Neuronal stem cell (in vitro differentiated cells): ENCODE results near the gene GCLC. TPM values are rescaled to one million over a fixed set of nuclear protein-coding genes. Genes with fewer than 3 reads are reported as not detected.

Experiments
- DNase-seq: peaks from one replicate; pipeline ENCODE4 v3.0.0-alpha.2; 2013; ENCODE audit warnings: low spot score
- H2AFZ ChIP-seq: one replicate; pipeline ENCODE4 v1.6.1; 2013; ENCODE audit warnings: mild to moderate bottlenecking, low read length, inconsistent platforms
- H2AK5ac ChIP-seq: 2 replicates; pipeline ENCODE4 v1.6.1; 2013; ENCODE audit warnings: low read depth, mild to moderate bottlenecking, inconsistent platforms, low read length, moderate library complexity, mixed read lengths
- H2BK120ac ChIP-seq: 2 replicates; pipeline ENCODE4 v1.6.1; 2013; ENCODE audit warnings: low read depth, mild to moderate bottlenecking, inconsistent platforms, low read length, moderate library complexity, mixed read lengths
- H2BK12ac ChIP-seq: one replicate; pipeline ENCODE4 v1.6.1; 2013; ENCODE audit warnings: low read length, inconsistent platforms
- H2BK15ac ChIP-seq: 2 replicates; pipeline ENCODE4 v1.6.1; 2013; ENCODE audit warnings: mild to moderate bottlenecking, low read length, inconsistent platforms, mixed read lengths
- H2BK5ac ChIP-seq: one replicate; pipeline ENCODE4 v1.6.1; 2013; ENCODE audit warnings: inconsistent platforms, mild to moderate bottlenecking, low read length, moderate library complexity
- H3K14ac ChIP-seq: one replicate; pipeline ENCODE4 v1.6.1; 2013; ENCODE audit warnings: low read length, inconsistent platforms
- H3K18ac ChIP-seq: 2 replicates; pipeline ENCODE4 v1.6.1; 2013; ENCODE audit warnings: low read length, inconsistent platforms
- H3K23ac ChIP-seq: 2 replicates; pipeline ENCODE4 v1.6.1; 2013; ENCODE audit warnings: low read depth, mild to moderate bottlenecking, mixed read lengths, low read length, inconsistent platforms; ENCODE audit not compliant: poor library complexity
- H3K27ac ChIP-seq: replicated peaks from 3 replicates; pipeline ENCODE4 v1.5.1; 2013; ENCODE audit warnings: low read length, inconsistent platforms
- H3K27me3 ChIP-seq, 3 experiments: 2 replicates each; pipeline ENCODE4 v1.6.1; 2013; ENCODE audit warnings: low read length in 3 of 3, mild to moderate bottlenecking in 2 of 3, inconsistent platforms in 1 of 3, low read depth in 1 of 3, mixed read lengths in 1 of 3, moderate library complexity in 1 of 3; ENCODE audit not compliant: control insufficient read depth in 3 of 3, insufficient read depth in 3 of 3
- H3K36me3 ChIP-seq, 2 donors: replicated peaks in 1 of 2; 2 replicates each; pipeline ENCODE4 v1.6.1; 2013; ENCODE audit warnings: low read length in 2 of 2; ENCODE audit not compliant: control insufficient read depth in 2 of 2, insufficient read depth in 2 of 2
- H3K4ac ChIP-seq: 2 replicates; pipeline ENCODE4 v1.6.1; 2013; ENCODE audit warnings: inconsistent platforms, mild to moderate bottlenecking, low read length, moderate library complexity
- H3K4me1 ChIP-seq, 2 donors: 1 replicate in 1 of 2; 2 replicates in 1 of 2; pipeline ENCODE4 v1.6.1; 2013; ENCODE audit warnings: low read length in 2 of 2, low read depth in 1 of 2; ENCODE audit not compliant: control insufficient read depth in 2 of 2, insufficient read depth in 1 of 2
- H3K4me2 ChIP-seq: one replicate; pipeline ENCODE4 v1.6.1; 2013; ENCODE audit warnings: mild to moderate bottlenecking, low read length, inconsistent platforms; ENCODE audit not compliant: insufficient read depth, poor library complexity, severe bottlenecking
- H3K4me3 ChIP-seq, 2 donors: 2 replicates each; pipeline ENCODE4 v1.5.1; 2013; ENCODE audit warnings: low read length in 2 of 2, mild to moderate bottlenecking in 2 of 2, inconsistent platforms in 1 of 2, moderate library complexity in 1 of 2
- H3K79me1 ChIP-seq: one replicate; pipeline ENCODE4 v1.6.1; 2013; ENCODE audit warnings: low read depth, mild to moderate bottlenecking, inconsistent platforms, low read length, moderate library complexity
- H3K9ac ChIP-seq: one replicate; pipeline ENCODE4 v1.6.1; 2013; ENCODE audit warnings: mild to moderate bottlenecking, low read depth, low read length, inconsistent platforms; ENCODE audit not compliant: poor library complexity
- H3K9me3 ChIP-seq, 2 donors: replicated peaks in 1 of 2; 2 replicates each; pipeline versions ENCODE3 to v1.6.1; 2013; ENCODE audit warnings: low read length in 2 of 2, mild to moderate bottlenecking in 2 of 2, inconsistent platforms in 1 of 2, low read depth in 1 of 2, mixed read lengths in 1 of 2, moderate library complexity in 1 of 2; ENCODE audit not compliant: control insufficient read depth in 2 of 2, insufficient read depth in 1 of 2
- H4K8ac ChIP-seq: one replicate; pipeline ENCODE4 v1.6.1; 2013; ENCODE audit warnings: low read depth, mild to moderate bottlenecking, inconsistent platforms, low read length, moderate library complexity
- H4K91ac ChIP-seq: one replicate; pipeline ENCODE4 v1.6.1; 2013; ENCODE audit warnings: low read length, low read depth, mild to moderate bottlenecking, inconsistent platforms; ENCODE audit not compliant: poor library complexity
- WGBS, 2 donors: extraction: QIAGEN DNeasy Blood & Tissue Kit; methylation state at CpG; one replicate each; pipeline ENCODE4 v1.1.7; 2013; ENCODE audit warnings: missing lambda C conversion rate in 2 of 2, mixed read lengths in 1 of 2; ENCODE audit not compliant: insufficient read length in 2 of 2, insufficient replicate concordance in 1 of 2; ENCODE audit errors: extremely low coverage in 2 of 2; 5-methylcytosine and 5-hydroxymethylcytosine counted together
- polyA plus RNA-seq, 2 experiments: library from polyadenylated mRNA; stranded (reverse); fragments of 200-250 nt; gene quantifications; one replicate each; pipeline ENCODE4 v1.2.3, GENCODE V29; 2013

Gene GCLC
- polyA plus RNA-seq (2013, experiment 1 of 2), result 19.5 TPM
- 18.5 TPM for polyA plus RNA-seq (2013, experiment 2 of 2)

DNA sequence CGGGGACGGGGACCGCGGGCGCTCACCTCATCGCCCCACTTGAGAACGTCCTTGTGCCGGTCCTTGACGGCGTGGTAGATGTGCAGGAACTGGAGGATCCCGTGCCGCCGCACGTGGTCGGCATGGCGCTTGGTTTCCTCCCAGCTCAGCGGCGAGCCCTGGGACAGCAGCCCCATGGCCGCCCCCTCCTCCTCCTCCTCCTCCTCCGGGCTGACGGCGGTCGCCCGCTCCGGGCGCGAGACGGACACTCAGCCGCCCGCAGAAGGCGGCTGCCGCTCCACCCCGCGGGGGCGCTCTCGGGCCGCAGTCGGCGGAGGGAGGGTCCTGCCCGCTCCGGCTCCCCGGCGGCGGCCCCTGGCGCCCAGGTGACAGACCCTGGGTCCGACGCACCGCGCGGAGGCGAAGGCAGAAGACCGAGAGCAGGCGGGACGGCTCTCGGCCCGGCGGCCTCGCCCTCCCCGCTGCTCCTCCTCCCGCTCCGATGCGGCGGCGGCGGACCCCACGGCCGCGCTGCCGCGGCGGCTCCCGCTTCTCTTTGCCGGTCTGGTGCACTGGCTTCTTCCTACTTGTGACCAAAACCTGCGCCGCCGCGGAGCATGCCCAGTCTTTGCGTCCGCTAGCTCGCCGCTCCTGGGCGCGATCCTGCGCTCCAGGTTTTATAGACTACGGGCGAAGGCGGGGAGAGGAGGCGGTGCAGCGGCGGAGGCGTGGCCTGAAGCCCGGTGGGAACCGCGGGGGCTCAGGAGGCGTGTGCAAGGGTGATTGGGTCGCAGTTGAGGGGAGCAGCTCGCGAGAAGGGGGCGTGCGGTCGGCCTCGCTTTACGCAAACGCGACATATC is at the start of gene GCLC:
GCLC (minus strand) TSS at position 632 of the 839 bp plus-strand sequence; CDS start at position 176, 456 bp downstream.
- Histone ChIP-seq H2BK120ac (peak within 1 kb of the TSS; percentile 43), H3K79me1 (peaks cover 3% of the 10 kb centered on the region), H3K4me2 (peak within 1 kb of the TSS; percentile 70), H2BK5ac (no peak within 1 kb of the TSS), H4K8ac (no peak within 1 kb of the TSS), H2AFZ (peak within 1 kb of the TSS; percentile 98), H3K9ac (peak within 1 kb of the TSS; percentile 98), H3K4ac (no peak within 1 kb of the TSS), H3K27me3 (peaks cover 0 to 19% (median 13%) of the 10 kb centered on the region in 3 experiments), H3K36me3 (peaks cover 2 to 5% of the 10 kb centered on the region in 2 donors), H3K9me3 (peaks cover 0 to 7% of the 10 kb centered on the region in 2 donors), H3K18ac (peak within 1 kb of the TSS; percentile 96), H3K27ac (peak within 1 kb of the TSS; percentile 94), H3K4me1 (peaks cover 4 to 12% of the 10 kb centered on the region in 2 donors), H4K91ac (no peak within 1 kb of the TSS), H2BK15ac (peak within 1 kb of the TSS; percentile 35), H3K14ac (peak within 1 kb of the TSS; percentile 98), H3K23ac (peak within 1 kb of the TSS; percentile 92), H2AK5ac (no peak within 1 kb of the TSS), H3K4me3 (peak within 1 kb of the TSS; percentile 71 to 95), H2BK12ac (peak within 1 kb of the TSS; percentile 95)
- WGBS, 2 donors, result no CpG with 5 or more reads among the region's 105 CpGs
- peak; percentile 96 for DNase-seq

DNA sequence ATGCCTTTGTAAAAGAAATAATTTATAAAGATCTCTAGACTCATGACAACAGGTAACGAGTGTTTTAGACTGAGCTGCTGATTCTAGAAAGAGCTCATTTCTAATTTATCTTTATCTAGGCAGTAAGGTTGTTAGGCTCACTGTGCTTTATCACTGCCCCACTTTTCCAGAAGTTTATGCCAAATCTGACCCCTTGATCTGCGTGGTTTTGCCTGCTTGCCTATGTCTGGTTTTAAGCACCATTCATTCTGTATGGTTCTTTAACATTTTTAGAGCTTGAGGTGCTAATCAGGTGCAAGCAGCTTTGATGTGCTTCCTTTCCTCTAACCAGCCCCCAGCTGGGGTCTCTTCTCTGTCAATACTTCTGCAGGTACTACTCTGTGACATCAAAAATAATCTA is 49.7 kb upstream of the GCLC start:
- Histone ChIP-seq H3K4me2 (no peak overlapping the region), H3K14ac (no peak overlapping the region), H3K23ac (no peak overlapping the region), H3K36me3 (no peaks in the 10 kb centered on the region), H3K18ac (no peak overlapping the region), H2BK12ac (no peak overlapping the region), H3K4ac (no peak overlapping the region), H3K9me3 (no peaks in the 10 kb centered on the region), H4K8ac (no peak overlapping the region), H3K27ac (no peak overlapping the region), H3K4me3 (no peak overlapping the region), H4K91ac (no peak overlapping the region), H2BK120ac (no peak overlapping the region), H2AFZ (no peak overlapping the region), H2BK15ac (no peak overlapping the region), H2AK5ac (no peak overlapping the region), H3K79me1 (no peaks in the 10 kb centered on the region), H3K4me1 (peaks cover 0 to 3% of the 10 kb centered on the region in 2 donors), H3K27me3 (peaks cover 0 to 4% (median 0%) of the 10 kb centered on the region in 3 experiments), H2BK5ac (no peak overlapping the region), H3K9ac (no peak overlapping the region)
- DNase-seq, result no peak
- no CpG with 5 or more reads among the region's 2 CpGs for WGBS, 2 donors

GRCh38 chr6:53593001-53593488 is 48.1 kb upstream of the GCLC start:
- Histone ChIP-seq H3K14ac (no peak overlapping the region), H2BK15ac (no peak overlapping the region), H2AFZ (no peak overlapping the region), H2BK12ac (no peak overlapping the region), H3K9ac (no peak overlapping the region), H3K4me1 (no peaks in the 10 kb centered on the region), H4K91ac (no peak overlapping the region), H4K8ac (no peak overlapping the region), H3K4me3 (no peak overlapping the region), H2AK5ac (no peak overlapping the region), H3K9me3 (no peaks in the 10 kb centered on the region), H3K36me3 (no peaks in the 10 kb centered on the region), H3K79me1 (no peaks in the 10 kb centered on the region), H3K4me2 (no peak overlapping the region), H2BK120ac (no peak overlapping the region), H3K23ac (no peak overlapping the region), H3K4ac (no peak overlapping the region), H3K27me3 (no peaks in the 10 kb centered on the region), H3K18ac (no peak overlapping the region), H3K27ac (no peak overlapping the region), H2BK5ac (no peak overlapping the region)
- no CpG with 5 or more reads among the region's 2 CpGs for WGBS, 2 donors
- DNase-seq, result no peak

- H3K9me3 ChIP-seq, result no peaks in the 10 kb centered on the region
- no peak overlapping the region for H2AFZ ChIP-seq
- H3K36me3 ChIP-seq, result no peaks in the 10 kb centered on the region
- no peaks in the 10 kb centered on the region for H3K27me3 ChIP-seq
- DNase-seq, result no peak
- H2BK15ac ChIP-seq, result no peak overlapping the region
- no peak overlapping the region for H3K18ac ChIP-seq
- H3K4me2 ChIP-seq, result no peak overlapping the region
- no peak overlapping the region for H3K4me3 ChIP-seq
- no peak overlapping the region for H2BK120ac ChIP-seq
- no peak overlapping the region for H2AK5ac ChIP-seq
- H4K91ac ChIP-seq, result no peak overlapping the region
- no peaks in the 10 kb centered on the region for H3K79me1 ChIP-seq
- no peak overlapping the region for H3K23ac ChIP-seq
- no peak overlapping the region for H3K27ac ChIP-seq
- no peaks in the 10 kb centered on the region for H3K4me1 ChIP-seq
- H3K9ac ChIP-seq, result no peak overlapping the region
- H4K8ac ChIP-seq, result no peak overlapping the region
- no peak overlapping the region for H3K14ac ChIP-seq
- H2BK5ac ChIP-seq, result no peak overlapping the region
- no peak overlapping the region for H3K4ac ChIP-seq
- no peak overlapping the region for H2BK12ac ChIP-seq
These were observed 47.0 kb upstream of the GCLC start for GRCh38 chr6:53591873-53592272.
